Measurements from ENCODE around the gene CACNA2D3.

DNA sequence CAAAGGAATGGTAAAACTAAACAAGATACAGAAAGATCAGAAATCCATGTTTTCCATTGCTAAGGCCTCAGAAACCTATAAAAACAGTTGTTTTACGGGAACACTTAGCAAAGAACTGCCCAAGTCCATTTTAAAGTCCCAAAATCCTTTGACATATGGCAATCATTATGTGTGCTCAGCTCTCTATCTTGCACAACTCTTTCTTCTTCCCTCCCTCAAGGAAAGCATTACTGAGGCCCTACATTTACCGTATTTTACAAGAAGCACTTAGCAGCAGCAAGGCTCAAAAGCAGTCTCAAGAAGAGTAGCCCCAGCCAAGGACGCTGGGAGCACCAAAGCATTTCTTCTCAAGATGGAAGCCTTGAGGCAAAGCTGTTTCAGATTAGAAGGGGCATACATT, 975.1 kb downstream of the CACNA2D3 start:
- TF ChIP-seq POLR2AphosphoS5 (IDR thresholded peaks at IDR 0.05) (no peak), EP300 (IDR thresholded peaks at IDR 0.05) (no peak), POLR2A (IDR thresholded peaks at IDR 0.05) (no peak)
- TF ChIP-seq, protein P1, sequence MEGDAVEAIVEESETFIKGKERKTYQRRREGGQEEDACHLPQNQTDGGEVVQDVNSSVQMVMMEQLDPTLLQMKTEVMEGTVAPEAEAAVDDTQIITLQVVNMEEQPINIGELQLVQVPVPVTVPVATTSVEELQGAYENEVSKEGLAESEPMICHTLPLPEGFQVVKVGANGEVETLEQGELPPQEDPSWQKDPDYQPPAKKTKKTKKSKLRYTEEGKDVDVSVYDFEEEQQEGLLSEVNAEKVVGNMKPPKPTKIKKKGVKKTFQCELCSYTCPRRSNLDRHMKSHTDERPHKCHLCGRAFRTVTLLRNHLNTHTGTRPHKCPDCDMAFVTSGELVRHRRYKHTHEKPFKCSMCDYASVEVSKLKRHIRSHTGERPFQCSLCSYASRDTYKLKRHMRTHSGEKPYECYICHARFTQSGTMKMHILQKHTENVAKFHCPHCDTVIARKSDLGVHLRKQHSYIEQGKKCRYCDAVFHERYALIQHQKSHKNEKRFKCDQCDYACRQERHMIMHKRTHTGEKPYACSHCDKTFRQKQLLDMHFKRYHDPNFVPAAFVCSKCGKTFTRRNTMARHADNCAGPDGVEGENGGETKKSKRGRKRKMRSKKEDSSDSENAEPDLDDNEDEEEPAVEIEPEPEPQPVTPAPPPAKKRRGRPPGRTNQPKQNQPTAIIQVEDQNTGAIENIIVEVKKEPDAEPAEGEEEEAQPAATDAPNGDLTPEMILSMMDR (IDR thresholded peaks at IDR 0.05), result no peak

Measured in upper lobe of left lung (tissue), 4 donors.